DOHH2 (cell line): ENCODE results near the gene TSC22D1.

Source experiments
- EZH2phosphoT487 ChIP-seq: fragments of 200-600 bp; sonication (generic); IDR thresholded peaks from 2 replicates; pipeline ENCODE4 v1.6.1; 2017; ENCODE audit warnings: borderline replicate concordance, mild to moderate bottlenecking, antibody characterized with exemption, low read length, moderate library complexity, mixed read lengths
- TF ChIP-seq, protein P1 (sequence below): fragments of 200-600 bp; sonication (generic); IDR thresholded peaks from one replicate; pipeline ENCODE4 v1.5.1; 2014; ENCODE audit warnings: antibody characterized with exemption, mild to moderate bottlenecking, low read depth, low read length; ENCODE audit not compliant: poor library complexity, severe bottlenecking

DNA sequence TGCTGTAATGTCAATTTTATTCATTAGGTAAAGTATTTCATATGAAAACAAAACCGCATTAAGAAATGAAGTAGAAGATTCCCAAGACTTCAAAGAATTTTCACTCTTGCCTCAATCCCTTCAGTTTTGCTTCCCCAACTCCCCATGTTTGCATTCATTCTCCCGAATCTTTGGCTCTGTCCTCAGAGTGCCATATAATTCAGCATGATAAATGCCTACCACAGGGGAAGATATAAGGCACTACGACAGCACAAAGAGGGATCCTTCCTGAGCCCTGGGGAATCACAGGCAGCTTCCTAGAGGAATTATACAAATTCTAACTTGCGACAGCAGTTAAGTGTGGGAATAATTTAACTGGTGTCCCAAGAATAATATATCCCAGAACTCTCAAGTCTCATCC, 68.5 kb downstream of the TSC22D1 start:
- TF ChIP-seq, protein P1, sequence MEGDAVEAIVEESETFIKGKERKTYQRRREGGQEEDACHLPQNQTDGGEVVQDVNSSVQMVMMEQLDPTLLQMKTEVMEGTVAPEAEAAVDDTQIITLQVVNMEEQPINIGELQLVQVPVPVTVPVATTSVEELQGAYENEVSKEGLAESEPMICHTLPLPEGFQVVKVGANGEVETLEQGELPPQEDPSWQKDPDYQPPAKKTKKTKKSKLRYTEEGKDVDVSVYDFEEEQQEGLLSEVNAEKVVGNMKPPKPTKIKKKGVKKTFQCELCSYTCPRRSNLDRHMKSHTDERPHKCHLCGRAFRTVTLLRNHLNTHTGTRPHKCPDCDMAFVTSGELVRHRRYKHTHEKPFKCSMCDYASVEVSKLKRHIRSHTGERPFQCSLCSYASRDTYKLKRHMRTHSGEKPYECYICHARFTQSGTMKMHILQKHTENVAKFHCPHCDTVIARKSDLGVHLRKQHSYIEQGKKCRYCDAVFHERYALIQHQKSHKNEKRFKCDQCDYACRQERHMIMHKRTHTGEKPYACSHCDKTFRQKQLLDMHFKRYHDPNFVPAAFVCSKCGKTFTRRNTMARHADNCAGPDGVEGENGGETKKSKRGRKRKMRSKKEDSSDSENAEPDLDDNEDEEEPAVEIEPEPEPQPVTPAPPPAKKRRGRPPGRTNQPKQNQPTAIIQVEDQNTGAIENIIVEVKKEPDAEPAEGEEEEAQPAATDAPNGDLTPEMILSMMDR = no peak
- no peak for TF ChIP-seq EZH2phosphoT487
